Nephron (organoid): ENCODE data around the gene KMT2C.

ENCODE experiments used
- H3K27ac Mint-ChIP-seq, 3 experiments: 2 replicates each; pipeline ENCODE4 v1.8.0; 2020; ENCODE audit warnings: mixed read lengths in 3 of 3, mild to moderate bottlenecking in 2 of 3, moderate library complexity in 1 of 3
- H3K27me3 Mint-ChIP-seq: 2 replicates; pipeline ENCODE4 v1.8.0; 2021; ENCODE audit warnings: low read depth, mild to moderate bottlenecking, moderate library complexity, mixed read lengths
- H3K36me3 Mint-ChIP-seq: 2 replicates; pipeline ENCODE4 v1.8.0; 2020; ENCODE audit warnings: low read depth, mixed read lengths
- H3K4me1 Mint-ChIP-seq: 2 replicates; pipeline ENCODE4 v1.8.0; 2020; ENCODE audit warnings: mixed read lengths
- H3K4me3 Mint-ChIP-seq, 3 experiments: 2 replicates each; pipeline ENCODE4 v1.8.0; 2020; ENCODE audit warnings: mild to moderate bottlenecking in 3 of 3, mixed read lengths in 3 of 3, moderate library complexity in 2 of 3
- H3K9me3 Mint-ChIP-seq: 2 replicates; pipeline ENCODE4 v1.8.0; 2020; ENCODE audit warnings: mixed read lengths
- CTCF ChIP-seq, 3 experiments: fragments of 200-600 bp; sonication (generic); IDR thresholded peaks; one replicate each; pipeline ENCODE4 v1.5.0; 2021; ENCODE audit warnings: antibody characterized with exemption in 3 of 3; ENCODE audit not compliant: unreplicated experiment in 3 of 3

KMT2C gene

DNA sequence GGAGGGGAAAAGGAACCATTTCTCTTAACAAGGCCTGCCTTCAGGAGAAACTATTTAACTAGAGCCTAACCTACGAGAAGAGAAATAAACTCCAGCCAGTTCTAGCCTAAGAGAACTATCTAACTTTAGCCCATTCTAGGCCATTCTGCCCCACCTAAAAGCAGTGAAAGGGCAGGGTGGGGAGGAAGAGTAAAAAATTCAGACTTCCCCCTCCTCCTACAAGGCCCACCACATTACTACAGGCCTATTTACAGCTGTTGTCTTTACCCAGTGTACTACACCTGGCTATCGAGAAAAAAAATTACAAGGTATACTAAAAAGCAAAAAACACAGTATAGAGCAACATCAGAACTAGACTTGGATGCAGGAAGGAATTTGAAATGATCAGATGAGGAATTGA is 93.0 kb downstream of the KMT2C start:
- TF ChIP-seq CTCF (IDR thresholded peaks at IDR 0.05; ENCODE audit: unreplicated experiment in 3 of 3), result no peak

DNA sequence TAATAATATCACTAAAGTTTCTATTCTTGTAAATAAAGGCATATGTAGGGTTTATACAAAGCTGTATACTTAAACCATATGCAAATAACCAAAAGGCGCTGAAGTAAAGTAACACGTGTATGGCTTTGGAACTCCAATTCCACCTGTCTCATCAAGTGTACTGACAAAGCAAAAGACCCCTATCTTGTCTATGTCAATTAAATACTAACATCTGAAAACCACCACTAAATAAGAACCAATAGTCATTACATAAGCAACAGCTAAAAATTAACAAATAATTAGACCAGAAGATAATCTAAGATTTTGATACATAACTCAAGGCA is 93.9 kb downstream of the KMT2C start:
- peaks cover 19% of the 10 kb centered on the region for H3K4me1 Mint-ChIP-seq
- peak overlapping the region in 1 of 3 experiments; percentile 56 for H3K27ac Mint-ChIP-seq
- peaks cover 4% of the 10 kb centered on the region for H3K27me3 Mint-ChIP-seq
- H3K36me3 Mint-ChIP-seq, result peaks cover 30% of the 10 kb centered on the region
- peaks cover 10% of the 10 kb centered on the region for H3K9me3 Mint-ChIP-seq
- H3K4me3 Mint-ChIP-seq, result no peak overlapping the region
- TF ChIP-seq CTCF (IDR thresholded peaks at IDR 0.05; ENCODE audit: unreplicated experiment in 3 of 3), result no peak

More for the DNA sequence above, 93.0 kb downstream of the KMT2C start:
- peaks cover 17% of the 10 kb centered on the region for H3K9me3 Mint-ChIP-seq
- H3K27me3 Mint-ChIP-seq, result peaks cover 4% of the 10 kb centered on the region
- no peak overlapping the region for H3K27ac Mint-ChIP-seq
- H3K36me3 Mint-ChIP-seq, result peaks cover 39% of the 10 kb centered on the region
- H3K4me3 Mint-ChIP-seq, result no peak overlapping the region
- peaks cover 17% of the 10 kb centered on the region for H3K4me1 Mint-ChIP-seq

DNA sequence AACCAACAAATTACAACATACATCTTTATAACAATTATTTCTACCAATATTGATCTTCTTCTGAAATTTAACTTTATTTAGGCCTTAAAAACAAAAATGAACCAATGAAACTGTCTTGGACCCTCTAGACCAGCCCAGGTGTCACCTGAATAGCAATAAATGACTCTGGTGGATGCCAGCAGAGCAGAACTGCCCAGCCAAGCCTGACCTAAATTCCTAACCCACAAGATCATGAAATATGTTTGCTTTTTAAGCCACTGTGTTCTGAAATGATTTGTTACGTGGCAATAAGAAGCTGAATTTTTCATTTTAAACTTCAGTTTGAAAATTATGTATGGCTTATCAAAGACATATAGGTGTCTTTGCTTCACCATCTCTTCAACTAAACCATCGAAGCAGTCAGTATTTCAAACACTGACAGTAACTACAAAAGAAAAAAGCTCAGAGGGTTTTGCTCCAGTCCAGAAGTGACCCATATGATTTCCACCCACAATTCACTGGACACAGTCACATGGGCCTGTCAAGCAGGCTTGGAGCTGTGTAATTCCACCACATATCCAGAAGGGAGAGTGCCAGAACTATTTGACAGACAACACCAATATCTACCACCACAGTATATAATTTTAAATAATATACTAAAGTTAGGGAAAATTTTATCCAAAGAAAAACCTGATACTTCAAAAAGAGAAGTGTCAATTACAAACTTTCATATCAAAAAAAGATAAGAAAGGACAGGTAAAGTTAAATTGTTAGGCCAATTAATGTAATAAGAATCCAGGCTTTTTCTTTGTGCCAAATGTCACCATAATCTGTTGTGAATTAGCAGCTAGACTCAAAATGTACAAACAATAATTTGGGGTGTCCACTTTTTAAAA is 94.5 kb downstream of the KMT2C start:
- Mint-ChIP-seq H3K36me3 (peaks cover 24% of the 10 kb centered on the region), H3K4me1 (peaks cover 24% of the 10 kb centered on the region), H3K4me3 (no peak overlapping the region), H3K9me3 (peaks cover 6% of the 10 kb centered on the region), H3K27me3 (peaks cover 4% of the 10 kb centered on the region), H3K27ac (peak overlapping the region in 2 of 3 experiments; percentile 44 to 82)
- TF ChIP-seq CTCF (IDR thresholded peaks at IDR 0.05; ENCODE audit: unreplicated experiment in 3 of 3), result peak; percentile 50 to 64 (median 63)

DNA sequence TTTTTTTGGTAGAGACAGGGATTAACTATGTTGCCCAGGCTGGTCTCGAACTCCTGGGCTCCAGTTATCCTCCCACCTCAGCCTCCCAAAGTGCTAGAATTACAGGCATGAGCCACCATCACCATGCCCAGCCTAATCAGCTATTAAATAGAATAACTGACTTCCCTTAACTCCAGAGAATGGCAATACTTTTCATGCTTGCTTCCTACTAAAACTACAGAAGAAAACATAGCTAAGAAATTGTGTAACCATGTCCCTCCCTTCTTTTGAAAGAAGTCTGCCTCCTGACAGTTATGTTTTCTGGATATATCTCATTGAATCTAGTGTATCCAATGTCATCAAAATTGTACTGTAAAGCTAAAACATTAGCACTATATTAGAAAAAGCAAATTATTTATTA is 95.6 kb downstream of the KMT2C start:
- no peak for TF ChIP-seq CTCF (IDR thresholded peaks at IDR 0.05; ENCODE audit: unreplicated experiment in 3 of 3)
- H3K27ac Mint-ChIP-seq, result peak overlapping the region in 1 of 3 experiments; percentile 49
- H3K36me3 Mint-ChIP-seq, result peaks cover 16% of the 10 kb centered on the region
- no peaks in the 10 kb centered on the region for H3K9me3 Mint-ChIP-seq
- H3K4me1 Mint-ChIP-seq, result peaks cover 24% of the 10 kb centered on the region
- H3K27me3 Mint-ChIP-seq, result peaks cover 4% of the 10 kb centered on the region
- no peak overlapping the region for H3K4me3 Mint-ChIP-seq

DNA sequence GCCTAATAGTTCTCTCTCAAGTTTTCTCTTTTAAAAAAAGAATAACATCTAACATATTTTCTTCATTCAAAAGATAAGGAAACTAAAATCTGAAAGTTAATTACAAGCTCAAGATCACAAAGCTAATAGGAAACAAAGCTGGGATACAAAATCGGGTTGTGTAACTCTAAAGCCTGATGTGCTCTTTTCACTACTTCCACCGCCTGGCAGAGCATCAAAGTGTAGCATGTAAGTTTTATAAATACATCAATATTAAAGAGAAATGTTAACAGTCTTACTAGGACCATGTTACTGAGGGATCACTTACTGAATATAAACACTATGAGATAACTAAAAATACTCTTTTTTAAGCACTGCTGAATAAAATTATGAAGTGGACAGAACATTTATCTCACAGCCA is 97.2 kb downstream of the KMT2C start:
- Mint-ChIP-seq H3K27ac (no peak overlapping the region), H3K36me3 (peaks cover 3% of the 10 kb centered on the region), H3K27me3 (peaks cover 4% of the 10 kb centered on the region), H3K4me1 (peaks cover 24% of the 10 kb centered on the region), H3K4me3 (no peak overlapping the region), H3K9me3 (no peaks in the 10 kb centered on the region)
- no peak for TF ChIP-seq CTCF (IDR thresholded peaks at IDR 0.05; ENCODE audit: unreplicated experiment in 3 of 3)
